RWPE1 (cell line): Measurements from ENCODE around the gene CNTNAP2.

Experiments used
- CTCF ChIA-PET: fragments of 350-600 bp; sonication (Branson Sonifier 250); formaldehyde crosslinking; extraction: SDS; loops from one replicate; lab custom pipeline; 2021; lab: Yijun Ruan, JAX
- POLR2A ChIA-PET: fragments of 400-600 bp; formaldehyde crosslinking; extraction: SDS; loops from one replicate; lab custom pipeline; 2020; ENCODE audit warnings: antibody characterized with exemption; ENCODE audit not compliant: low non-redundant PET; lab: Yijun Ruan, JAX
- DNase-seq: peaks from one replicate; pipeline ENCODE4 v3.0.0; 2012; ENCODE audit warnings: low spot score
- H3K27ac ChIP-seq: fragments of 450-650 bp; 2 replicates; pipeline ENCODE4 v1.5.1; 2017
- TF ChIP-seq, protein P1 (sequence below): fragments of 450-650 bp; conservative IDR thresholded peaks from 2 replicates; pipeline ENCODE4 v1.5.1; 2017; ENCODE audit warnings: low read depth, mild to moderate bottlenecking

The CNTNAP2 gene

DNA sequence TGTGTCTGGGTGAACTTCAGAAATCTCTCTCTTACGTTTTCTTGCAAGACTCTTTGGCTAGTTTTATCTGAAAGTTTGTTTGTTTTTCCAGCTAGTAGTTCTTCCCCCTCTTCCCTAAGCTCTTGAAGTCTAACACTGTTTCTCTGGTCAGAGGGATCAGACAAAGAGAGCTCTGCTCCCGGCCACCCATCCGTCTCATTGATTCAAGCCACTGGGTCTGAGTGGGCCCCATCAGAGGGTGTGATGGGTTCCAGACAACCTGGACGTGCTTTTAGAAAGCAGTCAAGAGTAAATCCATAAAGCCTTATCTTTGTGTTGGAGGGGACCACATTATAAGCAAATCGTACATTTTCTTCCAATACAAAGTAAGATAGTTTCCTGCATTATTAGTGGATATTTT lies 2231.4 kb downstream of the CNTNAP2 start:
- H3K27ac ChIP-seq: no peak overlapping the region
- TF ChIP-seq, protein P1, sequence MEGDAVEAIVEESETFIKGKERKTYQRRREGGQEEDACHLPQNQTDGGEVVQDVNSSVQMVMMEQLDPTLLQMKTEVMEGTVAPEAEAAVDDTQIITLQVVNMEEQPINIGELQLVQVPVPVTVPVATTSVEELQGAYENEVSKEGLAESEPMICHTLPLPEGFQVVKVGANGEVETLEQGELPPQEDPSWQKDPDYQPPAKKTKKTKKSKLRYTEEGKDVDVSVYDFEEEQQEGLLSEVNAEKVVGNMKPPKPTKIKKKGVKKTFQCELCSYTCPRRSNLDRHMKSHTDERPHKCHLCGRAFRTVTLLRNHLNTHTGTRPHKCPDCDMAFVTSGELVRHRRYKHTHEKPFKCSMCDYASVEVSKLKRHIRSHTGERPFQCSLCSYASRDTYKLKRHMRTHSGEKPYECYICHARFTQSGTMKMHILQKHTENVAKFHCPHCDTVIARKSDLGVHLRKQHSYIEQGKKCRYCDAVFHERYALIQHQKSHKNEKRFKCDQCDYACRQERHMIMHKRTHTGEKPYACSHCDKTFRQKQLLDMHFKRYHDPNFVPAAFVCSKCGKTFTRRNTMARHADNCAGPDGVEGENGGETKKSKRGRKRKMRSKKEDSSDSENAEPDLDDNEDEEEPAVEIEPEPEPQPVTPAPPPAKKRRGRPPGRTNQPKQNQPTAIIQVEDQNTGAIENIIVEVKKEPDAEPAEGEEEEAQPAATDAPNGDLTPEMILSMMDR: no peak
- ChIA-PET CTCF (no interaction called here), POLR2A (no interaction called here)
- DNase-seq: no peak

DNA sequence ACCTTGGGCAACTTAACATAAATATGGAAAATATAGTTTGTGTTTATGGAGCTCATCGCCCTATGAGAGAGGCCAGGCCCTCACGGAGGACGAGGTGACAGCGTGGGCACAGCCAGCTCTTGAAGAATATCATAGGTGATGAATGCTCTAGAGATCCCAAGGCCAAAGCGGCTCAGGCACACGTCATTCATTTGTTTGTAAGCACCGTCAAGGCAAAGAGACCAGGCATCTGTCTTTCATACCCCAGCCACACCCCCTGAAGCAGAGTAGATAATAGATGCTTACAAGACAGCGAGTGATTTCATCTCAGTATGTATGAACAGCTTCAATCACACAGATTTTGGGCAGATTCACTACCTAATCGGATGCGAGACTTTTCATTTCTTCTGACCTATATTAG lies 2231.9 kb downstream of the CNTNAP2 start:
- H3K27ac ChIP-seq: no peak overlapping the region
- POLR2A ChIA-PET: no interaction called here
- TF ChIP-seq, protein P1: no peak
- CTCF ChIA-PET: no interaction called here
- no peak for DNase-seq

DNA sequence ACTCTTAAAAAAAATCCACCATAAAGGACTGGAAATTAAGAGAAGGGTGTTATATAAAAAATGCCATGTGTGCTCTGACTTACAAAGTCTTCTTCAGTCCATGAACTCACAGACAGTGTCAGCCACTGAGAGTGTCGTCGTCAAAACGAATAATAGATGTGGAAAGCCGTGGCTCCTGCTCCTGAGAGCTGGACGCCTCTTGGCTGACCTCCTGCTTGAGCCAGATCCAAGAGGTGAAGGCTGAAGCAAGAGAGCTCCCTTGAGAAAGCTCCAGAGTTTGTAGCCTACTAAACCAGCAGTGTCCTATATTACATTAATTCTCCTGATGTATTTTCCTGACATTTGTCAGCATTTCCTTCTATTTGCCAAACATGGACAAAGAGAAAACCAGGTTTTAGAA lies 2239.7 kb downstream of the CNTNAP2 start:
- DNase-seq: no peak
- CTCF ChIA-PET: interaction anchor here (0.5 to 0.7 kb wide), 2 partner anchors 25 to 28 kb away, joined by 3 to 6 read pairs; no protein-coding TSS in a partner anchor
- H3K27ac ChIP-seq: no peak overlapping the region
- POLR2A ChIA-PET: no interaction called here
- TF ChIP-seq, protein P1: no peak

DNA sequence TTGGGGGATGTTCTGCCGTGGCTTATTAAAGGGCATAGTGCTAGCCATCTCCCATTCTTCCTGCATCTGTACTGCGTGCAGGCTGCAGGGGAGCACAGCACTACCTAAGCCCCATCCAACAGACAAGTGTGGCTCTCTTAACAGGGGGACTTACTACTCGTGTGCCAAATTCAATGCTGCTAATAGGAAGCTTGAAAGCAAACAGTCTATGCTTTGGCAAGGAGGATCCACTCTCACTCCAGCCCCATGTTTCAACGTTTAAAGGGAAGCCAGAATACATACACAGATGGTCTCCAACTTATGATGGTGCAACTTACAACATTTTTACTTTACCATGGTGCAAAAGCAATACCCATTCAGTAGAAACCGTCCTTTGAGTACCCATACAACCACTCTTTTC lies 2245.9 kb downstream of the CNTNAP2 start:
- TF ChIP-seq, protein P1: no peak
- DNase-seq: no peak
- ChIA-PET POLR2A (no interaction called here), CTCF (no interaction called here)
- no peak overlapping the region for H3K27ac ChIP-seq

DNA sequence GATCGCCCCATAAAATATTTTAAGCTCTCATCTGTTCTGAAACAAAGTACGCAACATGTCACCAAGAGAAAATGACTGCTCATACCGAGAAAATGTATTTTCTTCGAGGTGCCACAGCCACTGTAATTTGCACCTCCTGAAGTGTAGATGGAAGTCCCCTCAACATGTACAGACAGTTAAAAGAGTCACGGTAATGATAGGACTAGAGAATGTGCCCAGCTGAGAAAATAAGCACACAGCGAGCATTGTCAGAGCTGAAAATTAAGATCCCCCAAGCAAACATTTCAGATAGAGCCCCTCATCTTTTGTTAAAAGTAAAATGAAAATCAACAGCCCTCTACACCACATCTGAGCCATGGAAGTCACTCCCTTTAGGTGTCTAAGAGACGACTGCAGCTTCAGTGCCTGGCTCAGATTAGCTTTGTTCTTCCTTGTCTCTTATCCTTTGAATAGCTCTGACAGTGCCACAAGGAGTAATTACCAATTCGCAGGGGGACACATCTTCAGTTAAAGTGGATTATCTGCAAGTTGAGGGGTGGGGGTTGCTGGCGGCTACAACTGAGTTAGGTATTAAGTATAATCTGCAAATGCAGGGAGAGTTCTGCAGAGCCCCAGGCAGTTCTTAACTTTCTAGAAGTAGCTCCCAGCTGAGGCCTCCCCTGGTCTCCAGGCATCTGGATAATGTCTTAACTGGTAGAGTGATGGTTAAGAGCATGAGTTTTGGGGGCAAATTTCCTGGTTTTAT lies 2251.3 kb downstream of the CNTNAP2 start:
- no peak for DNase-seq
- CTCF ChIA-PET: no interaction called here
- POLR2A ChIA-PET: no interaction called here
- no peak overlapping the region for H3K27ac ChIP-seq
- TF ChIP-seq, protein P1: no peak

DNA sequence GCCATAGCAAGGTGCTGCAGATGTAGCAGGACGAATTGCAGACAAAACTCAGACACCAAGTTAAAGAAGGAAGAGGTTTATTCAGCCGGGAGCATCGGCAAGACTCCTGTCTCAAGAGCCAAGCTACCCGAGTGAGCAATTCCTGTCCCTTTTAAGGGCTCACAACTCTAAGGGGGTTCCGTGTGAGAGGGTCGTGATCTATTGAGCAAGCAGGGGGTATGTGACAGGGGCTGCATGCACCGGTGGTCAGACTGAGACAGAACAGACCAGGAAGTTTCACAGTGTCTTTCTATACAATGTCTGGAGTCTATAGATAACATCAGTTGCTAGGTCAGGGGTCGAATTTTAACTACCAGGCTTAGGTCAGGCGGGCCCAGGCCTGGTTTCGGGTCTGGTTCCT lies 2252.0 kb downstream of the CNTNAP2 start:
- TF ChIP-seq, protein P1: no peak
- ChIA-PET POLR2A (no interaction called here), CTCF (no interaction called here)
- no peak overlapping the region for H3K27ac ChIP-seq
- DNase-seq: no peak
